HepG2 (cell line): ENCODE measurements around the gene SLC2A10. TPM values are rescaled to one million over a fixed set of nuclear protein-coding genes. Genes with fewer than 3 reads are reported as not detected.

Experiments used
- ARID2 ChIP-seq: sonication (generic); formaldehyde crosslinking; IDR thresholded peaks from 2 replicates; pipeline ENCODE4 v1.8.1; 2022; ENCODE audit warnings: mild to moderate bottlenecking, missing genetic modification reagents, borderline replicate concordance
- ATF7-NPFF ChIP-seq: sonication (generic); formaldehyde crosslinking; IDR thresholded peaks from 2 replicates; pipeline ENCODE4 v1.8.1; 2023; ENCODE audit warnings: mild to moderate bottlenecking, low read depth, missing genetic modification reagents, moderate library complexity
- BCL6 ChIP-seq: IDR thresholded peaks from 2 replicates; pipeline ENCODE4 v1.6.1; 2016; ENCODE audit warnings: missing genetic modification reagents, missing compliant biosample characterization
- HIVEP1 ChIP-seq: sonication (generic); formaldehyde crosslinking; IDR thresholded peaks from 2 replicates; pipeline ENCODE4 v1.4.0; 2020; ENCODE audit warnings: mild to moderate bottlenecking, missing genetic modification reagents
- HNF4G ChIP-seq, 2 experiments: sonication (generic) in 1 of 2; formaldehyde crosslinking in 1 of 2; IDR thresholded peaks; 2 replicates each; pipeline versions ENCODE4 v1.4.0 to v1.6.1; 2011 to 2020; ENCODE audit warnings: borderline replicate concordance in 2 of 2, low read depth in 2 of 2, mild to moderate bottlenecking in 2 of 2, low read length in 1 of 2, missing genetic modification reagents in 1 of 2, moderate library complexity in 1 of 2
- ISL2 ChIP-seq: sonication (generic); formaldehyde crosslinking; IDR thresholded peaks from 2 replicates; pipeline ENCODE4 v1.5.0; 2020; ENCODE audit warnings: missing genetic modification reagents
- KAT2B ChIP-seq: fragments of 150-350 bp; IDR thresholded peaks from 2 replicates; pipeline ENCODE4 v1.6.1; 2014; ENCODE audit warnings: low read depth, low read length, borderline replicate concordance
- KDM5B ChIP-seq: sonication (generic); formaldehyde crosslinking; IDR thresholded peaks from 2 replicates; pipeline ENCODE4 v1.4.0; 2020; ENCODE audit warnings: missing genetic modification reagents, mild to moderate bottlenecking, borderline replicate concordance
- KLF9 ChIP-seq: IDR thresholded peaks from 2 replicates; pipeline ENCODE4 v1.6.1; 2016; ENCODE audit warnings: low read depth
- ONECUT2 ChIP-seq: sonication (generic); formaldehyde crosslinking; IDR thresholded peaks from 2 replicates; pipeline ENCODE4 v1.4.0; 2020; ENCODE audit warnings: missing genetic modification reagents
- RBM39 ChIP-seq: fragments of 200-400 bp; formaldehyde crosslinking; IDR thresholded peaks from one replicate; pipeline ENCODE4 v1.6.1; 2018; ENCODE audit warnings: antibody characterized with exemption, mild to moderate bottlenecking, low read depth, low read length; ENCODE audit not compliant: poor library complexity, severe bottlenecking
- RCOR2 ChIP-seq: IDR thresholded peaks from 2 replicates; pipeline ENCODE4 v1.6.1; 2016; ENCODE audit warnings: missing biosample characterization, missing genetic modification reagents
- RFXAP ChIP-seq: sonication (generic); formaldehyde crosslinking; IDR thresholded peaks from 2 replicates; pipeline ENCODE4 v1.4.0; 2020; ENCODE audit warnings: missing genetic modification reagents, borderline replicate concordance
- SAFB2 ChIP-seq: sonication (generic); formaldehyde crosslinking; IDR thresholded peaks from 2 replicates; pipeline ENCODE4 v1.5.1; 2020; ENCODE audit warnings: missing genetic modification reagents, low read depth, mild to moderate bottlenecking, borderline replicate concordance
- SATB2 ChIP-seq: sonication (generic); formaldehyde crosslinking; IDR thresholded peaks from 2 replicates; pipeline ENCODE4 v1.5.0; 2020; ENCODE audit warnings: missing genetic modification reagents
- TMF1 ChIP-seq: sonication (generic); formaldehyde crosslinking; IDR thresholded peaks from 2 replicates; pipeline ENCODE4 v1.8.1; 2022; ENCODE audit warnings: low read depth, missing genetic modification reagents
- YEATS2 ChIP-seq: sonication (generic); formaldehyde crosslinking; IDR thresholded peaks from 2 replicates; pipeline ENCODE4 v1.4.0; 2020; ENCODE audit warnings: missing genetic modification reagents, borderline replicate concordance
- ZNF446 ChIP-seq: sonication (generic); formaldehyde crosslinking; IDR thresholded peaks from 2 replicates; pipeline ENCODE4 v1.5.0; 2020; ENCODE audit warnings: mild to moderate bottlenecking, missing genetic modification reagents
- ZNF660 ChIP-seq: sonication (generic); formaldehyde crosslinking; IDR thresholded peaks from 2 replicates; pipeline ENCODE4 v1.5.1; 2020; ENCODE audit warnings: mild to moderate bottlenecking, low read depth, missing genetic modification reagents, borderline replicate concordance
- polyA plus RNA-seq, 8 experiments: library from polyadenylated mRNA; depleted of rRNA in 3 of 8; stranded (reverse) in 7 of 8; unstranded in 1 of 8; fragments of >200 nt; fragmentation: Illumina TruSeq in 4 of 8; extraction: Trizol in 4 of 8; gene quantifications; 2 replicates each; pipeline versions ENCODE4 v1.2.1 to v1.2.3, GENCODE V29; 2011 to 2016; ENCODE audit warnings: low read depth in 4 of 8, missing spikeins in 1 of 8, mixed read lengths in 1 of 8; ENCODE audit not compliant: insufficient read depth in 1 of 8
- total RNA-seq, 5 experiments: library from RNA; depleted of rRNA; stranded (reverse); fragments of >200 nt; fragmentation: Illumina TruSeq; extraction: Trizol; gene quantifications; 2 replicates each; pipeline ENCODE4 v1.2.3, GENCODE V29; 2016; ENCODE audit warnings: low read depth in 1 of 5
- TF ChIP-seq, protein P1 (sequence below): sonication (generic); formaldehyde crosslinking; IDR thresholded peaks from 2 replicates; pipeline ENCODE4 v1.8.0; 2022; ENCODE audit warnings: mild to moderate bottlenecking, missing genetic modification reagents, moderate library complexity
- TF ChIP-seq, protein P2 (sequence below): sonication (generic); formaldehyde crosslinking; IDR thresholded peaks from 2 replicates; pipeline ENCODE4 v1.5.0; 2020; ENCODE audit warnings: missing genetic modification reagents
- TF ChIP-seq, protein P3 (sequence below): sonication (generic); formaldehyde crosslinking; IDR thresholded peaks from 2 replicates; pipeline ENCODE4 v1.5.0; 2020; ENCODE audit warnings: mild to moderate bottlenecking, missing genetic modification reagents
- TF ChIP-seq, protein P4 (sequence below): sonication (generic); formaldehyde crosslinking; IDR thresholded peaks from 2 replicates; pipeline ENCODE4 v1.5.1; 2020; ENCODE audit warnings: mild to moderate bottlenecking, missing genetic modification reagents, moderate library complexity
- TF ChIP-seq, protein P5 (sequence below): sonication (generic); formaldehyde crosslinking; IDR thresholded peaks from 2 replicates; pipeline ENCODE4 v1.8.0; 2022; ENCODE audit warnings: missing genetic modification reagents, mild to moderate bottlenecking, borderline replicate concordance

SLC2A10 gene
- total and polyA plus RNA-seq, 2 of the 13 experiments (the other 11 are each of a cell fraction or from before 2014, with no cell fraction given), result 16.0 to 18.4 TPM

DNA sequence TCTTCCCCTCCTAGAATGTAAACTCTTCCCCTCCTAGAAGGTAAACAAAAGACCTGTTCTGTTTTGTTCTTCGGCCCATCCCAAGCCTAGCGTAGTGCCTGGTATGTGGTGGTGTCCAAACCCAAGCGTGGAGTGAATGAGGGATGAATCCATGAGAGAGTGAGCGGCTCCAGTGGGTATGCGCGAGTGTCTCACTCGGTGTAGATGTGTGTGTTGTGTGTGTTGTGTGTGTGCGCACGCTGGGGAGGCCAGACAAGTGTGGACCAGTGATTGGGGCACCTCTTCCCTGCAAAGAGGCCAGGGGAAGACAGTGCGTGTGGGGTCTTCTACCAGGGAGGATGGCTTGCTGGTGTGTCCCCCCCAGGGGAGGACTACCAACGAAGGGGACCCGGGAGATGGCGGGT, 392 bp upstream of the SLC2A10 start (continued):
- TF ChIP-seq HIVEP1 (no peak), ZNF446 (CRISPR knock-in tag) (no peak), BCL6 (no peak), TMF1 (CRISPR knock-in tag) (no peak), ISL2 (no peak), SATB2 (CRISPR knock-in tag) (no peak), SAFB2 (CRISPR knock-in tag) (no peak), RFXAP (CRISPR knock-in tag) (no peak), ONECUT2 (CRISPR knock-in tag) (no peak), YEATS2 (CRISPR knock-in tag) (peak; percentile 12; the same call in 1 of the 2 replicates), ARID2 (CRISPR knock-in tag) (no peak), KAT2B (no peak), RCOR2 (CRISPR knock-in tag) (no peak), RBM39 (peak; percentile 22), ATF7-NPFF (CRISPR knock-in tag) (no peak), KLF9 (CRISPR knock-in tag) (no peak), KDM5B (CRISPR knock-in tag) (no peak), ZNF660 (no peak), HNF4G (IDR thresholded peaks at IDR 0.05; ENCODE audit: borderline replicate concordance, low read depth, low read length) (no peak), HNF4G (CRISPR knock-in tag; IDR thresholded peaks at IDR 0.05; ENCODE audit: borderline replicate concordance, low read depth) (no peak)
- TF ChIP-seq, protein P1, sequence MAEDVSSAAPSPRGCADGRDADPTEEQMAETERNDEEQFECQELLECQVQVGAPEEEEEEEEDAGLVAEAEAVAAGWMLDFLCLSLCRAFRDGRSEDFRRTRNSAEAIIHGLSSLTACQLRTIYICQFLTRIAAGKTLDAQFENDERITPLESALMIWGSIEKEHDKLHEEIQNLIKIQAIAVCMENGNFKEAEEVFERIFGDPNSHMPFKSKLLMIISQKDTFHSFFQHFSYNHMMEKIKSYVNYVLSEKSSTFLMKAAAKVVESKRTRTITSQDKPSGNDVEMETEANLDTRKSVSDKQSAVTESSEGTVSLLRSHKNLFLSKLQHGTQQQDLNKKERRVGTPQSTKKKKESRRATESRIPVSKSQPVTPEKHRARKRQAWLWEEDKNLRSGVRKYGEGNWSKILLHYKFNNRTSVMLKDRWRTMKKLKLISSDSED (CRISPR knock-in tag), result no peak
- TF ChIP-seq, protein P2, sequence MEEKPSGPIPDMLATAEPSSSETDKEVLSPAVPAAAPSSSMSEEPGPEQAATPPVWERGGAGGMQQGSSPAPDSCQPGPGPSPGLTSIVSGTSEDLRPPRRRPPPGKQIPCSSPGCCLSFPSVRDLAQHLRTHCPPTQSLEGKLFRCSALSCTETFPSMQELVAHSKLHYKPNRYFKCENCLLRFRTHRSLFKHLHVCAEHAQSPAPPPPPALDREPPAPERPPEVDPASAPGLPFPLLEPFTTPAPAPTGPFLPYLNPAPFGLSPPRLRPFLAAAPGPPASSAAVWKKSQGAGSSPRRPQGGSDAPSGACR (CRISPR knock-in tag), result peak; percentile 3; the same call in 1 of the 2 replicates
- TF ChIP-seq, protein P3, sequence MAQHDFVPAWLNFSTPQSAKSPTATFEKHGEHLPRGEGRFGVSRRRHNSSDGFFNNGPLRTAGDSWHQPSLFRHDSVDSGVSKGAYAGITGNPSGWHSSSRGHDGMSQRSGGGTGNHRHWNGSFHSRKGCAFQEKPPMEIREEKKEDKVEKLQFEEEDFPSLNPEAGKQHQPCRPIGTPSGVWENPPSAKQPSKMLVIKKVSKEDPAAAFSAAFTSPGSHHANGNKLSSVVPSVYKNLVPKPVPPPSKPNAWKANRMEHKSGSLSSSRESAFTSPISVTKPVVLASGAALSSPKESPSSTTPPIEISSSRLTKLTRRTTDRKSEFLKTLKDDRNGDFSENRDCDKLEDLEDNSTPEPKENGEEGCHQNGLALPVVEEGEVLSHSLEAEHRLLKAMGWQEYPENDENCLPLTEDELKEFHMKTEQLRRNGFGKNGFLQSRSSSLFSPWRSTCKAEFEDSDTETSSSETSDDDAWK (CRISPR knock-in tag), result no peak
- TF ChIP-seq, protein P4, sequence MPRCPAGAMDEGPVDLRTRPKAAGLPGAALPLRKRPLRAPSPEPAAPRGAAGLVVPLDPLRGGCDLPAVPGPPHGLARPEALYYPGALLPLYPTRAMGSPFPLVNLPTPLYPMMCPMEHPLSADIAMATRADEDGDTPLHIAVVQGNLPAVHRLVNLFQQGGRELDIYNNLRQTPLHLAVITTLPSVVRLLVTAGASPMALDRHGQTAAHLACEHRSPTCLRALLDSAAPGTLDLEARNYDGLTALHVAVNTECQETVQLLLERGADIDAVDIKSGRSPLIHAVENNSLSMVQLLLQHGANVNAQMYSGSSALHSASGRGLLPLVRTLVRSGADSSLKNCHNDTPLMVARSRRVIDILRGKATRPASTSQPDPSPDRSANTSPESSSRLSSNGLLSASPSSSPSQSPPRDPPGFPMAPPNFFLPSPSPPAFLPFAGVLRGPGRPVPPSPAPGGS (CRISPR knock-in tag), result no peak
- TF ChIP-seq, protein P5, sequence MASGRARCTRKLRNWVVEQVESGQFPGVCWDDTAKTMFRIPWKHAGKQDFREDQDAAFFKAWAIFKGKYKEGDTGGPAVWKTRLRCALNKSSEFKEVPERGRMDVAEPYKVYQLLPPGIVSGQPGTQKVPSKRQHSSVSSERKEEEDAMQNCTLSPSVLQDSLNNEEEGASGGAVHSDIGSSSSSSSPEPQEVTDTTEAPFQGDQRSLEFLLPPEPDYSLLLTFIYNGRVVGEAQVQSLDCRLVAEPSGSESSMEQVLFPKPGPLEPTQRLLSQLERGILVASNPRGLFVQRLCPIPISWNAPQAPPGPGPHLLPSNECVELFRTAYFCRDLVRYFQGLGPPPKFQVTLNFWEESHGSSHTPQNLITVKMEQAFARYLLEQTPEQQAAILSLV (CRISPR knock-in tag), result peak; percentile 30; the same call in 1 of the 2 replicates
